GM18868 (cell line): ENCODE measurements around the gene SMAP2.
A peak's percentile ranks its signal among the peaks of the same experiment; 100 is the strongest.
"Not testable (repeated sequence)": the region's sequence is repeated elsewhere in the genome, so short reads cannot be mapped to it uniquely, and the experiment has no call there.

ENCODE experiments used
- ATAC-seq: cut with Tn5 transposase; IDR thresholded peaks from one replicate; pipeline ENCODE4 v1.9.1; 2021; ENCODE audit warnings: mild to moderate bottlenecking, moderate library complexity; ENCODE audit not compliant: unreplicated experiment

Gene SMAP2

GRCh38 chr1:40373323-40374283 is at the start of gene SMAP2:
Gene SMAP2 (plus strand): TSS chr1:40373727. CDS start chr1:40374121, 394 bp downstream.
- peak; percentile 82 for ATAC-seq

DNA sequence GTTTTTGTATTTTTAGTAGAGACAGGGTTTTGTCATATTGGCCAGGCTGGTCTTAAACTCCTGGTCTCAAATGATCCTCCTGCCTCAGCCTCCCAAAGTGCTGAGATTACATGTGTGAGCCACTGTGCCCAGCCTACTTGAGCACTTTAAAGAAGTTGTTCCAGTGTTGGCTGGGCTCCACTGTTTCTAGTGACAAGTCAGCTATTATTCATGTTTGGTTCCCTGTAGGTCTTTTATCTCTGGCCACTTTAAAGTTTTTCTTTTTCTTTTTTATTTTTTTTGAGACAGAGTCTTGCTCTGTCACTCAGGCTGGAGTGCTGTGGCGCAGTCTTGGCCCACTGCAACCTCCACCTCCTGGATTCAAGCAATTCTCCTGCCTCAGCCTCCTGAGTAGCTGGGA is 42.1 kb upstream of the SMAP2 start:
- not testable (repeated sequence) for ATAC-seq

GRCh38 chr1:40332695-40333094 is 40.8 kb upstream of the SMAP2 start:
- ATAC-seq: no peak

DNA sequence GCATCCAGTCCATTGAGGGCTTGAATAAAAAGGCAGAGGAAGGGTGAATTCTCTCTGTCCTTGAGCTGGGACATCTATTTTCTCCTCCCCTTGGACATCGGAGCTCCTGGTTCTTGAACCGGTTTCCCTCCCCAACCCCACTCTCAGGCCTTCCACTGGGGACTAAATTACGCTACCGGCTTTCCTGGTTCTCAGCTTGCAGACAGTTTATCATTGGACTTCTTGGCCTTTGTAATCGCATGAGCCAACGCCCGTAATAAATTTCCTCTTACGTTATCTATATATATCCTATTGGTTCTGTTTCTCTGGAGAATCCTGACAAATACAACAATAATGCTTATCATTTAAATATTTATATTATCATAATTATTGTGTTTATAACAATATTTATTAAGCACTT is 36.1 kb upstream of the SMAP2 start:
- ATAC-seq: no peak

DNA sequence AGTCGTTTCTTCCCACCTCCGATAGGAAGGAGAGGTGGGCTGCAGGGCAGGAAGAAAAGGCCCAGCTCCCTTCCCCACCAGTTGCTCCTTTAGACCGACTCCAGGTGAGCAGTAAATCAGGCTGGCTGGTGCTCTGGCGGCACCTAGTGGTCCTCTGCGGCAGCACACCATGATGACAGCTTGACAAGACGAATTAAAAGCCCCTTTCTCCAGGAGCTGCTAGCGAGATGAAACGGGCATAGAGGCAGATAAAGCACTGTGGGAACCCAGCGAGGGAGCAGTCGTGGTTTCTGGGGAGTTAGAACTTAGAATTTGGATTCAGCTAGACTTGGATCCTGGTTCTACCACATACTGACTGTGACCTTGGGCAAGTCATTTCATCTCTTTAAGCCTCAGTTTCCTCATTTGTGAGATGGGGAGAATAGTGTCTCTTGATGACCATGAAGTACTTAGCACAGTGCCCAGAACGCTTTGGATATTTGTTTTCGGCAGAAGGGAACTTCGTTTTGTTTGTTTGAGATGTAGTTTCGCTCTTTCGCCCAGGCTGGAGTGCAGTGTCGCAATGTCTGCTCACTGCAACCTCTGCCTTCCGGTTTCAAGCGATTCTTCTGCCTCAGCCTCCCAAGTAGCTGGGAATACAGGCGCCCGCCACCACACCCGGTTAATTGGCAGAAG is 34.6 kb upstream of the SMAP2 start:
- ATAC-seq: no peak

GRCh38 chr1:40339420-40340323 is 33.9 kb upstream of the SMAP2 start:
- ATAC-seq: no peak

DNA sequence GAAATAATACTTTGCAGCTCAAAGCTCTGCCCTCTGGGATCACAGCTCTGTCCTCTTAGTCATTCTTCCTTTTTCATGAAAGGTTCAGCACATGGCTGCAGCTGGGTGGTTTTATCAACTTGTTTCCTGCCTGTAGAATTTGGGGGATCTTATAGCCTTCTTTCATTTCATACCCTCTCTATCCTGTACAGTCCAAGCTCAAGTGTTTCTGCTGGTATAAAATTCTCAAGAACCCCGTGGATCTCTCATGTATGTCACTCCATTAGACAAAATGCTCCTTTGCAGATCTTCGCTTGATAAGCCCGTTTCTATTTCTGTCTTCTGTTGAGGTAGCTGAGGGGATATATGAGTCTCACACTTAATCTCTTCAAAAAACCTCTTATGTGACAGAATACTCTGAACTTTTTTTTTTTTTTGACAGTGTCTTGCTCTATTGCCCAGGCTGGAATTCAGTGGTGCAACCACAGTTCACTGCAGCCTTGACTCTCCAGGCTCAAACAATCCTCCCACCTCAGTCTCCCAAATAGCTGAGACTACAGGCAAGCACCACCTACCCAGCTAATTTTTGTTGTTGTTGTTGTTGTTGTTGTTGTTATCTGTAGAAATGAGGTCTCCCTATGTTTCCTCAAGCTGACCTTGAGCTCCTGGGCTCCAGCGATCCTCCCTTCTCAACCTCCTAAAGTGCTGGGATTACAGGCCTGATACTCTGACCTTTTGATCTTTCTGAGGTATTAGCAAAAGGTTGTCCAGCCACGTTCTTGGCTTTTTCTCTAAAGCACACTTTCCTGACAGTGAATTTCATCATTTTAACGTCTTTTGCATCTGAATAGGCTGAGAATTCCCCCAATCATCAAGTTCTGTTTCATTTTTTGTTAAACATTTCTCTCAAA is 31.8 kb upstream of the SMAP2 start:
- ATAC-seq: no peak

DNA sequence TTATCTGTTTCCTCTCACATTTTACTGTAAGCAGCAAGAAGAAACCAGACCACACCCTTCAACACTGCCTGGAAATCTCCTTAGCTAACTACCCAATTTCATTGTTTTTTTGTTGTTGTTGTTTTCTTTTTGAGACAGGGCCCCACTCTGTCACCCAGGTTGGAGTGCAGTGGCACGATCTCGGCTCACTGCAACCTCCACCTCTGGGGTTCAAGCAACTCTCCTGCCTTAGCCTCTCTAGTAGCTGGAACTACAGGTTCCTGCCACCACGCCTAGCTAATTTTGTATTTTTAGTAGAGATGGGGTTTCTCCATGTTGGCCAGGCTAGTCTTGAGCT is 31.2 kb upstream of the SMAP2 start:
- ATAC-seq: not testable (repeated sequence)

GRCh38 chr1:40344597-40344996 is 28.9 kb upstream of the SMAP2 start:
- ATAC-seq: no peak

GRCh38 chr1:40350391-40350790 is 23.1 kb upstream of the SMAP2 start:
- no peak for ATAC-seq

- no peak for ATAC-seq
These were observed 22.4 kb upstream of the SMAP2 start for GRCh38 chr1:40351124-40351523.

- no peak for ATAC-seq
These were observed 21.4 kb upstream of the SMAP2 start for GRCh38 chr1:40352126-40352525.

GRCh38 chr1:40353082-40353481 is 20.4 kb upstream of the SMAP2 start:
- no peak for ATAC-seq

DNA sequence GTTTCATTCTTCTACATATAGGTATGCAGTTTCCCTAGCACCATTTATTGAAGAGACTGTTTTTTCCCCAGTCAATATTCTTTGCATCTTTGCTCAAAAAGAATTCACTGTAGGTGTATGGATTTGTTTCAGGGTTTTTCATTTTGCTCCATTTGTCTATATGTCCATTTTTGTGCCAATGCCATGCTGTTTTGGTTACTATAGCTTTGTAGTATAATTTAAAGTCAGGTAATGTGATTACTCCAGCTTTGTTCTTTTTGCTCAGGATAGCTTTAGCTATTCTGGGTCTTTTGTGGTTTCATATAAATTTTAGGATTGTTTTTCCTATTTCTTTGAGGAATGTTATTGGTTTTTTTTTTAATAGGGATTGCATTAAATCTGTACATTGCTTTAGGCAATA is 15.9 kb upstream of the SMAP2 start:
- ATAC-seq: no peak

DNA sequence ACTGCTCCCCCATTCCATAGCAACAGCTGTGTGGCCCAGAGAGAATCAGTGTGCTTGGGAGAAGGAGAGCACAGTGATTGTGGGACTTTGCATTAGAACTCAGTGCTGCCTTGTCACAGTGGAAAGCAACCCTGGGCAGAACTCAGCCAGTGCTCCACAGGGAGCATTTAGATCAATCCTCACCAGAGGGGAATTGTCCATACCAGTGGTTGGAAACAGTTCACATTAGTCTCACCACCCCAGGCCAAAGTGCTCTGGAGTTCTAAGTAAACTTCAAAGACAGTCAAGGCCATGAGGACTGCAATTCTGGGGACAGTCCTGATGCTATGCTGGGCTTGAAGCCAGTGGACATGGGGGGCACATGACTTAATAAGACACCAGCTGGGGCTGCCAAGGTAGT is 12.9 kb upstream of the SMAP2 start:
- ATAC-seq: no peak

DNA sequence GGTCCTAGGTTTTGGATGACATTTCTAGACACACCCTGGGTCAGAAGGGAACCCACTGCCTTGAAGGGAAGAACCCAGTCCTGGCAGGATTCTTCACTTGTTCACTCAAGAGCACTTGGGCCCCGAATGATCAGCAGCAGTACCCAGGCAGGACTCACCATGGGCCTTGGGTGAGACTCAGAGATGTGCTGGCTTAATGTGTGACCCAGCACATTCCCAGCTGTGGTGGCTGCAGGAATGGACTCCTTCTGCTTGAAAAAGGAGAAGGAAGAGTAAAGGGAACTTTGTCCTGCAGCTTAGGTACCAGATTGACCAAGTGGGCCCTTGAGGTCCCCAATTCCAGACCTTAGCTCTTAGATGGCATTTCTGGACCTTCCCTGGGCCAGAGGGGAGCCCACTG is 12.3 kb upstream of the SMAP2 start:
- no peak for ATAC-seq

- ATAC-seq: no peak
These were observed 11.9 kb upstream of the SMAP2 start for GRCh38 chr1:40361637-40362036.

DNA sequence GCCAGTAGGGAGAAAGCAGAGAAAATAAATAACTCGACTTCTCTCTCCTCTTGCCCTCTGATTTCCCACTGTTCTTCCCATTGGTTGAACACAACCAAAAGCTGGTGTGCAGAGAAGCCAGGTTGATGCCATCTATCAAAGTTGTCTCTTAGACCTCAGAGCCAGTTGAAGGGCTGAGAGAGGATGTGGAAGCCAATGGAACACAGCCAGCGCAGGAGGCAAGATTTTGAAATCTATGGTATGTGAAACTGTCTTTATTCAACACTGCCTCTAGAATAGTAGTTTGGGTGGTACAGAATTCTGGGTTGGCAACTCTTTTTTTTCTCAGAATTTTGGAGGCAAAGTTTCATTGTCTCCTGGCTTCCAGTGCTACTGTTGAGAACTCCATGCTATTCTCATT is 11.3 kb upstream of the SMAP2 start:
- ATAC-seq: no peak

DNA sequence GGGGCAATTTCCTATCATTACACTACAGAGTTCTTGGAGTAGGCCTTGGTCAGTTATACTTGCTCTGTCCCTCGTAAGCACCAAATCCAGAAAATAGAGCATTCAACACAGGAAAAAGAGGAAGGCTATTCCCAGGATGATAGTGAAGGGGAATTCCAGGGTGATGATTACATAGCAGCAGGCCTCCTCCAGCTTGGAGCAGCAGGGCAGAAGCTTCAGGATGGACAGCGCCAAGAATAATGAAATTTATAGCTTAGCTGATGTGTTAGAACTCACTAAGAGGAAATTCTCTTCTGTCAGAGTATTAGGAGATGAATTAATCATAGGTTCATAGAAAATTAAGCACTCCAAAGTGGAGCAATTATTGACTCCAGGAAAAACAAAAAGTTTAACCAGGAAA is 10.8 kb upstream of the SMAP2 start:
- no peak for ATAC-seq

- peak; percentile 86 for ATAC-seq
These were observed 9.8 kb upstream of the SMAP2 start for GRCh38 chr1:40363721-40364120.
